HepG2 (cell line): Measurements from ENCODE around the gene TTPAL. TPM values are rescaled to one million over a fixed set of nuclear protein-coding genes. Genes with fewer than 3 reads are reported as not detected.

Experiments
- ATAC-seq: fragments of 200-7000 bp; cut with Tn5 transposase; 3 replicates; pipeline ENCODE4 v1.9.1; 2020; ENCODE audit warnings: mild to moderate bottlenecking, moderate library complexity
- BruUV-seq: library from RNA; stranded (reverse); fragments of 400-500 nt; replicated peaks from 2 replicates; lab custom pipeline; 2021; lab: Mats Ljungman, UMichigan
- CTCF ChIA-PET: fragments of 300-600 bp; formaldehyde crosslinking; extraction: SDS; loops from one replicate; lab custom pipeline; 2021; ENCODE audit warnings: low total read pairs, inconsistent platforms, low intra/inter-chr PET ratio; lab: Yijun Ruan, JAX
- POLR2A ChIA-PET: fragments of 350-600 bp; sonication (Branson Sonifier 250); formaldehyde crosslinking; loops from one replicate; lab custom pipeline; 2020; ENCODE audit warnings: antibody characterized with exemption, inconsistent platforms; lab: Yijun Ruan, JAX
- DNase-seq: peaks from one replicate; pipeline ENCODE4 v3.0.0-alpha.2; 2015; ENCODE audit warnings: low spot score
- FAIRE-seq: peaks from 3 replicates; lab custom pipeline; 2011; peaks lifted over from hg19 to GRCh38; lab: Jason Lieb, UNC
- H2AFZ ChIP-seq: one replicate; pipeline ENCODE4 v1.6.1; 2011; ENCODE audit warnings: low read length, inconsistent platforms
- H3K27ac ChIP-seq: fragments of 300-600 bp; 3 replicates; pipeline ENCODE4 v1.8.0; 2011; ENCODE audit warnings: mixed run types, mild to moderate bottlenecking, mixed read lengths, low read length, inconsistent platforms; ENCODE audit not compliant: insufficient read depth; ENCODE audit errors: extremely low read length
- H3K27me3 ChIP-seq, 2 experiments: fragments of 200-600 bp in 1 of 2; 2 replicates in 1 of 2; 3 replicates in 1 of 2; pipeline versions ENCODE4 v1.6.0 to v1.8.0; 2011; ENCODE audit warnings: low read length in 2 of 2, mild to moderate bottlenecking in 2 of 2, moderate library complexity in 2 of 2, inconsistent platforms in 1 of 2; ENCODE audit not compliant: insufficient read depth in 2 of 2, control insufficient read depth in 1 of 2
- H3K36me3 ChIP-seq, 2 experiments: fragments of 200-600 bp in 1 of 2; replicated peaks in 1 of 2; 2 replicates in 1 of 2; 3 replicates in 1 of 2; pipeline versions ENCODE4 v1.5.1 to v1.8.0; 2011; ENCODE audit warnings: low read length in 2 of 2, inconsistent platforms in 1 of 2; ENCODE audit not compliant: insufficient read depth in 2 of 2, control insufficient read depth in 1 of 2
- H3K4me1 ChIP-seq: 2 replicates; pipeline ENCODE4 v1.5.1; 2012; ENCODE audit warnings: low read length, inconsistent platforms; ENCODE audit not compliant: insufficient read depth
- H3K4me2 ChIP-seq: 2 replicates; pipeline ENCODE4 v1.6.0; 2011; ENCODE audit warnings: low read depth, low read length, inconsistent platforms
- H3K4me3 ChIP-seq, 3 experiments: fragments of 200-600 bp in 1 of 3; sonication (generic), shearing (Covaris generic) in 1 of 3; replicated peaks in 1 of 3; 2 replicates each; pipeline ENCODE4 v1.5.1; 2011 to 2016; ENCODE audit warnings: low read length in 3 of 3, inconsistent platforms in 2 of 3, low read depth in 2 of 3, mild to moderate bottlenecking in 2 of 3, control low read depth in 1 of 3, mixed read lengths in 1 of 3; ENCODE audit not compliant: insufficient read depth in 1 of 3
- H3K79me2 ChIP-seq: one replicate; pipeline ENCODE4 v1.6.1; 2011; ENCODE audit warnings: low read length, inconsistent platforms; ENCODE audit not compliant: insufficient read depth
- H3K9ac ChIP-seq: 2 replicates; pipeline ENCODE4 v1.6.0; 2011; ENCODE audit warnings: mild to moderate bottlenecking, low read depth, low read length, inconsistent platforms; ENCODE audit not compliant: insufficient read depth
- H3K9me3 ChIP-seq: 2 replicates; pipeline ENCODE4 v1.5.1; 2012; ENCODE audit warnings: mild to moderate bottlenecking, low read length
- H4K20me1 ChIP-seq: 2 replicates; pipeline ENCODE4 v1.6.0; 2011; ENCODE audit warnings: inconsistent platforms, mild to moderate bottlenecking, low read length, moderate library complexity; ENCODE audit not compliant: insufficient read depth
- DDIT3 ChIP-seq: sonication (generic); formaldehyde crosslinking; IDR thresholded peaks from 2 replicates; pipeline ENCODE4 v1.4.0; 2020; ENCODE audit warnings: mild to moderate bottlenecking, missing genetic modification reagents
- ERF ChIP-seq: IDR thresholded peaks from 2 replicates; pipeline ENCODE4 v1.6.1; 2018; ENCODE audit warnings: missing biosample characterization, missing genetic modification reagents
- ESRRA ChIP-seq: sonication (generic); formaldehyde crosslinking; IDR thresholded peaks from 2 replicates; pipeline ENCODE4 v1.5.1; 2020; ENCODE audit warnings: mild to moderate bottlenecking, low read depth, missing genetic modification reagents
- FLYWCH1 ChIP-seq: sonication (generic); formaldehyde crosslinking; IDR thresholded peaks from 2 replicates; pipeline ENCODE4 v1.8.1; 2023; ENCODE audit warnings: mild to moderate bottlenecking, missing genetic modification reagents
- FOXJ3 ChIP-seq: sonication (generic); formaldehyde crosslinking; IDR thresholded peaks from 2 replicates; pipeline ENCODE4 v1.4.0; 2020; ENCODE audit warnings: missing genetic modification reagents, mild to moderate bottlenecking, borderline replicate concordance
- GABPB1 ChIP-seq: IDR thresholded peaks from 2 replicates; pipeline ENCODE4 v1.6.1; 2016; ENCODE audit warnings: mild to moderate bottlenecking, missing genetic modification reagents, moderate library complexity, missing compliant biosample characterization
- GLMP ChIP-seq: sonication (generic); formaldehyde crosslinking; IDR thresholded peaks from 2 replicates; pipeline ENCODE4 v1.9.0; 2021; ENCODE audit warnings: missing genetic modification reagents, mild to moderate bottlenecking, borderline replicate concordance
- ISX ChIP-seq: sonication (generic); formaldehyde crosslinking; conservative IDR thresholded peaks from 2 replicates; pipeline ENCODE4 v1.5.0; 2020; ENCODE audit warnings: missing genetic modification reagents
- MAF1 ChIP-seq: sonication (generic); formaldehyde crosslinking; IDR thresholded peaks from 2 replicates; pipeline ENCODE4 v1.5.0; 2020; ENCODE audit warnings: missing genetic modification reagents, borderline replicate concordance
- MAFG ChIP-seq: sonication (generic); formaldehyde crosslinking; IDR thresholded peaks from 2 replicates; pipeline ENCODE4 v1.5.1; 2020; ENCODE audit warnings: mild to moderate bottlenecking, missing genetic modification reagents
- NR2F6 ChIP-seq, 2 experiments: IDR thresholded peaks; 2 replicates each; pipeline ENCODE4 v1.6.1; 2016; ENCODE audit warnings: antibody characterized with exemption in 1 of 2, mild to moderate bottlenecking in 1 of 2
- SMARCE1 ChIP-seq: fragments of 450-650 bp; IDR thresholded peaks from 2 replicates; pipeline ENCODE4 v1.6.1; 2017; ENCODE audit warnings: borderline replicate concordance
- SMYD3 ChIP-seq: sonication (generic); formaldehyde crosslinking; IDR thresholded peaks from 2 replicates; pipeline ENCODE4 v1.8.1; 2023; ENCODE audit warnings: mild to moderate bottlenecking, missing genetic modification reagents
- SYNCRIP ChIP-seq: fragments of 200-400 bp; formaldehyde crosslinking; IDR thresholded peaks from 2 replicates; pipeline ENCODE4 v1.6.1; 2018; ENCODE audit warnings: mild to moderate bottlenecking, low read depth, low read length; ENCODE audit not compliant: insufficient read depth
- ZBTB37 ChIP-seq: sonication (generic); formaldehyde crosslinking; IDR thresholded peaks from 2 replicates; pipeline ENCODE4 v1.4.0; 2020; ENCODE audit warnings: mild to moderate bottlenecking, missing genetic modification reagents
- ZBTB8A ChIP-seq: sonication (generic); formaldehyde crosslinking; IDR thresholded peaks from 2 replicates; pipeline ENCODE4 v1.4.0; 2020; ENCODE audit warnings: mild to moderate bottlenecking, low read depth, missing genetic modification reagents, borderline replicate concordance
- ZNF143 ChIP-seq: sonication (generic); formaldehyde crosslinking; IDR thresholded peaks from 2 replicates; pipeline ENCODE4 v1.4.0; 2020; ENCODE audit warnings: missing genetic modification reagents
- ZNF296 ChIP-seq: sonication (generic); formaldehyde crosslinking; conservative IDR thresholded peaks from 2 replicates; pipeline ENCODE4 v1.5.0; 2020; ENCODE audit warnings: mild to moderate bottlenecking, missing genetic modification reagents
- ZNF30 ChIP-seq: sonication (generic); formaldehyde crosslinking; IDR thresholded peaks from 2 replicates; pipeline ENCODE4 v1.5.0; 2020; ENCODE audit warnings: mild to moderate bottlenecking, missing genetic modification reagents
- ZNF556 ChIP-seq: sonication (generic); formaldehyde crosslinking; IDR thresholded peaks from 2 replicates; pipeline ENCODE4 v1.4.0; 2020; ENCODE audit warnings: mild to moderate bottlenecking, missing genetic modification reagents, borderline replicate concordance
- ZNF678 ChIP-seq: sonication (generic); formaldehyde crosslinking; IDR thresholded peaks from 2 replicates; pipeline ENCODE4 v1.4.0; 2020; ENCODE audit warnings: mild to moderate bottlenecking, missing genetic modification reagents
- ZNF768 ChIP-seq: sonication (generic); formaldehyde crosslinking; IDR thresholded peaks from 2 replicates; pipeline ENCODE4 v1.4.0; 2020; ENCODE audit warnings: missing genetic modification reagents
- ZNF782 ChIP-seq: sonication (generic); formaldehyde crosslinking; IDR thresholded peaks from 2 replicates; pipeline ENCODE4 v1.4.0; 2020; ENCODE audit warnings: missing genetic modification reagents, mild to moderate bottlenecking, borderline replicate concordance
- WGBS: methylation state at CpG from one replicate; pipeline ENCODE4 v1.1.6; 2017; ENCODE audit warnings: low lambda C conversion rate; 5-methylcytosine and 5-hydroxymethylcytosine counted together
- in situ Hi-C: cut with HindIII; loops from 2 replicates; pipeline ENCODE4 v1.10.0; 2017; ENCODE audit warnings: low pct_unique_long_range_greater_than_20kb; ENCODE audit not compliant: extremely low pct_ligation_motif_present
- intact Hi-C: fragments of 100-400 bp; cut with micrococcal nuclease; formaldehyde crosslinking; loops from one replicate; pipeline ENCODE4 v1.10.0; 2022; ENCODE audit not compliant: unreplicated experiment
- polyA plus RNA-seq, 8 experiments: library from polyadenylated mRNA; depleted of rRNA in 3 of 8; stranded (reverse) in 7 of 8; unstranded in 1 of 8; fragments of >200 nt; fragmentation: Illumina TruSeq in 4 of 8; extraction: Trizol in 4 of 8; gene quantifications; 2 replicates each; pipeline versions ENCODE4 v1.2.1 to v1.2.3, GENCODE V29; 2011 to 2016; ENCODE audit warnings: low read depth in 4 of 8, missing spikeins in 1 of 8, mixed read lengths in 1 of 8; ENCODE audit not compliant: insufficient read depth in 1 of 8
- total RNA-seq, 5 experiments: library from RNA; depleted of rRNA; stranded (reverse); fragments of >200 nt; fragmentation: Illumina TruSeq; extraction: Trizol; gene quantifications; 2 replicates each; pipeline ENCODE4 v1.2.3, GENCODE V29; 2016; ENCODE audit warnings: low read depth in 1 of 5

Gene TTPAL
- total and polyA plus RNA-seq, 2 of the 13 experiments (the other 11 are each of a cell fraction or from before 2014, with no cell fraction given): 4.3 to 18.8 TPM

GRCh38 chr20:44461142-44461802 is 14.4 kb upstream of the TTPAL start:
- Histone ChIP-seq H3K36me3 (no peaks in the 10 kb centered on the region), H3K27ac (peak overlapping the region; percentile 58), H4K20me1 (no peaks in the 10 kb centered on the region), H3K4me2 (peak overlapping the region; percentile 72), H3K27me3 (no peaks in the 10 kb centered on the region), H2AFZ (peak overlapping the region; percentile 87), H3K9ac (peak overlapping the region; percentile 45), H3K79me2 (no peaks in the 10 kb centered on the region), H3K4me3 (peak overlapping the region; percentile 6 to 55 (median 18); a peak in 4 of 6 replicates), H3K4me1 (peaks cover 69% of the 10 kb centered on the region), H3K9me3 (no peaks in the 10 kb centered on the region)
- CTCF ChIA-PET: interaction anchor here (0.6 to 2.6 kb wide), 11 partner anchors 10 to 246 kb away, joined by 3 to 29 read pairs (median 5); no protein-coding TSS in a partner anchor
- FAIRE-seq (no peak), DNase-seq (peak; percentile 84), ATAC-seq (peak; percentile 74)
- no TSS peak for BruUV-seq
- intact Hi-C loops (loop anchor here (1.0 to 2.0 kb wide), 4 partner anchors 26 to 77 kb away; no protein-coding TSS in a partner anchor), in situ Hi-C loops (loop anchor here (5.0 kb wide), 1 partner anchor 69 kb away; no protein-coding TSS in a partner anchor)
- 5% methylated on average over 6 of the region's 6 CpGs for WGBS
- POLR2A ChIA-PET: interaction anchor here (0.7 to 1.5 kb wide), 18 partner anchors 10 to 251 kb away, joined by 3 to 11 read pairs (median 4); partner anchors contain the start of genes FITM2, OSER1 and TTPAL
- TF ChIP-seq GABPB1 (no peak), ERF (CRISPR knock-in tag) (peak; percentile 5; the same call in 1 of the 2 replicates), ZNF556 (CRISPR knock-in tag) (no peak), ZNF782 (CRISPR knock-in tag) (no peak), NR2F6 (IDR thresholded peaks at IDR 0.05) (peak; percentile 65; the same call in 1 of the 2 replicates), NR2F6 (CRISPR knock-in tag; IDR thresholded peaks at IDR 0.05) (peak; percentile 4; the same call in 1 of the 2 replicates), ZNF30 (CRISPR knock-in tag) (no peak), FOXJ3 (CRISPR knock-in tag) (no peak; the same call in 1 of the 2 replicates), ZBTB8A (CRISPR knock-in tag) (no peak), ZBTB37 (CRISPR knock-in tag) (no peak), DDIT3 (CRISPR knock-in tag) (no peak), ESRRA (CRISPR knock-in tag) (no peak), SYNCRIP (no peak), ZNF143 (CRISPR knock-in tag) (no peak), ISX (no peak), ZNF296 (CRISPR knock-in tag) (no peak), SMYD3 (CRISPR knock-in tag) (no peak), ZNF768 (no peak), FLYWCH1 (CRISPR knock-in tag) (no peak), MAF1 (no peak), GLMP (CRISPR knock-in tag) (no peak), ZNF678 (CRISPR knock-in tag) (no peak), SMARCE1 (no peak), MAFG (CRISPR knock-in tag) (no peak)
